GM23248 (cell line): ENCODE results near the gene GRHPR. TPM values are rescaled to one million over a fixed set of nuclear protein-coding genes. Genes with fewer than 3 reads are reported as not detected.

Experiments used
- DNase-seq: peaks from one replicate; pipeline ENCODE4 v3.0.0-alpha.2; 2015
- H2AFZ ChIP-seq: fragments of 200-600 bp; sonication (generic); 2 replicates; pipeline ENCODE4 v1.6.1; 2016; ENCODE audit warnings: antibody characterized with exemption
- H3F3A ChIP-seq: fragments of 200-600 bp; sonication (generic); 2 replicates; pipeline ENCODE4 v1.6.1; 2016; ENCODE audit warnings: mild to moderate bottlenecking, antibody characterized with exemption, mixed run types; ENCODE audit not compliant: insufficient read depth
- H3K27ac ChIP-seq: fragments of 200-600 bp; sonication (generic); 2 replicates; pipeline ENCODE4 v1.5.1; 2016; ENCODE audit warnings: mild to moderate bottlenecking
- H3K27me3 ChIP-seq: fragments of 200-600 bp; sonication (generic); replicated peaks from 2 replicates; pipeline ENCODE4 v1.6.1; 2016; ENCODE audit warnings: mild to moderate bottlenecking; ENCODE audit not compliant: insufficient read depth
- H3K36me3 ChIP-seq: fragments of 200-600 bp; sonication (generic); 2 replicates; pipeline ENCODE4 v1.6.1; 2016; ENCODE audit warnings: low read depth, mild to moderate bottlenecking
- H3K4me1 ChIP-seq: fragments of 200-600 bp; sonication (generic); 2 replicates; pipeline ENCODE4 v1.6.1; 2016; ENCODE audit warnings: mild to moderate bottlenecking; ENCODE audit not compliant: insufficient read depth
- H3K4me2 ChIP-seq: fragments of 200-600 bp; sonication (generic); one replicate; pipeline ENCODE4 v1.6.1; 2016; ENCODE audit warnings: mild to moderate bottlenecking; ENCODE audit not compliant: unreplicated experiment
- H3K4me3 ChIP-seq: fragments of 200-600 bp; sonication (generic); 2 replicates; pipeline ENCODE4 v1.5.1; 2016; ENCODE audit warnings: mild to moderate bottlenecking
- H3K79me2 ChIP-seq: fragments of 200-600 bp; sonication (generic); 2 replicates; pipeline ENCODE4 v1.6.1; 2016; ENCODE audit warnings: mild to moderate bottlenecking; ENCODE audit not compliant: insufficient read depth
- H3K9ac ChIP-seq: fragments of 200-600 bp; sonication (generic); 2 replicates; pipeline ENCODE4 v1.6.1; 2016; ENCODE audit warnings: mild to moderate bottlenecking
- H3K9me2 ChIP-seq: fragments of 200-600 bp; sonication (generic); 2 replicates; pipeline ENCODE4 v1.6.1; 2016; ENCODE audit warnings: mixed run types, mild to moderate bottlenecking, moderate library complexity; ENCODE audit not compliant: insufficient read depth
- H3K9me3 ChIP-seq: fragments of 200-600 bp; sonication (generic); one replicate; pipeline ENCODE4 v1.6.1; 2017; ENCODE audit warnings: low read depth
- H4K20me1 ChIP-seq: fragments of 200-600 bp; sonication (generic); 2 replicates; pipeline ENCODE4 v1.6.0; 2016; ENCODE audit not compliant: insufficient read depth
- EZH2 ChIP-seq: fragments of 200-600 bp; sonication (generic); IDR thresholded peaks from 2 replicates; pipeline ENCODE4 v1.6.1; 2018; ENCODE audit warnings: antibody characterized with exemption, mild to moderate bottlenecking; ENCODE audit not compliant: insufficient read depth, poor library complexity, severe bottlenecking
- EZH2phosphoT487 ChIP-seq: fragments of 200-600 bp; sonication (generic); IDR thresholded peaks from 2 replicates; pipeline ENCODE4 v1.6.1; 2018; ENCODE audit warnings: antibody characterized with exemption, moderate library complexity, mild to moderate bottlenecking, low read depth; ENCODE audit not compliant: insufficient read depth
- WGBS, 2 experiments: methylation state at CpG; one replicate each; pipeline ENCODE4 v1.1.6; 2015 to 2017; ENCODE audit warnings: low lambda C conversion rate in 2 of 2, low coverage in 1 of 2; ENCODE audit errors: missing lambda C conversion rate in 2 of 2; 5-methylcytosine and 5-hydroxymethylcytosine counted together
- in situ Hi-C: fragments of 300-500 bp; cut with MboI; formaldehyde crosslinking; loops from 2 replicates; pipeline ENCODE4 v1.15.0; 2020
- polyA plus RNA-seq: library from polyadenylated mRNA; unstranded; fragments of >200 nt; fragmentation: Nextera tagmentation; extraction: Ambion mirVana; gene quantifications from 2 replicates; pipeline ENCODE4 v1.2.1, GENCODE V29; 2016
- total RNA-seq: library from RNA; depleted of rRNA; stranded (reverse); fragments of >200 nt; shearing (Covaris generic); gene quantifications from 2 replicates; pipeline ENCODE4 v1.2.3, GENCODE V29; 2014; rRNA removed

GRHPR gene
- total RNA-seq = 146 and 160 TPM in 2 replicates
- polyA plus RNA-seq = 124 and 125 TPM in 2 replicates

DNA sequence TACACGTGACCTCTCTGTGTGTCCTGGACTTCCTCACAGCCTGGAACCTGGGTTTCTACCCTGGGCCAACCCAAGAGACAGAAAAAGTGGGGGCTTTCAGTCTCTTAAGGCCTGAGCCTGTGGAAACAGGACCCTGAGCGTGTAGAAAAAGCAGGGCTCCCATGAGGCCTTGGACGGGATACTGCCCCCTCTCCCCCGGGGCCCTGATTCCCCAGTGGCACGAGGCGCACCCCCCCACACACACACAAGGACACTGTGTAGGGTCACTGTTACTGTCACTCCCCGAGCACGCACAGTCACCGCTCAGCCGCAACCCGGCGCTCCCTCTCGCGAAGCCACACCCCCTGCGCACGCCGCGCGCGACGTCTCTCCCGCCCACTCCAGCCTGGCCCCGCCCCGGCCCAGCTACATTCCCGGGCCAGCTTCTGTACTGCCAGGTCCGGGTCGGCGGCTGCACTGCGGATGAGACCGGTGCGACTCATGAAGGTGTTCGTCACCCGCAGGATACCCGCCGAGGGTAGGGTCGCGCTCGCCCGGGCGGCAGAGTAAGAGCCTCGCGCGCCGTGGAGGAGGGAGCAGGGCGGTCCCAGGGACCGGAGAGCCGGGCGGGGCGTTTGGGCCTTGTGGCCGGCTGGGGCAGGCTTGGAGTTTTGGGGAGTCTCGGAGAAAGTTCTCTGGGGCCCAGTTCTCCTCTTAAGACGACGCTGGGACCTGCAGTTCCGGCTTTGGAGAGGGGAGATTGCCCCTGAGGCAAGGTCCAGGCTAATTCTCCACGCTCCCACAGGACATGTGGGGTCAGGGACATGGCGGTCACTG, at the start of gene GRHPR:
Gene GRHPR, plus strand, starts transcription at position 408 of the 816 bp plus-strand sequence. Its CDS starts 55 bp downstream, at position 463.
- 2% methylated on average over 53 to 56 of the region's 56 CpGs for WGBS, 2 experiments
- Histone ChIP-seq H3K9me3 (no peaks in the 10 kb centered on the region), H3K4me3 (peak within 1 kb of the TSS; percentile 89), H3K79me2 (peaks cover 40% of the 10 kb centered on the region), H3K27ac (peak within 1 kb of the TSS; percentile 65), H3K9me2 (no peaks in the 10 kb centered on the region), H3K4me2 (peak within 1 kb of the TSS; percentile 91), H3K27me3 (no peaks in the 10 kb centered on the region), H3K4me1 (peaks cover 15% of the 10 kb centered on the region; the same call in 1 of the 2 replicates), H3F3A (no peaks in the 10 kb centered on the region), H2AFZ (peak within 1 kb of the TSS; percentile 94), H3K9ac (peak within 1 kb of the TSS; percentile 94), H3K36me3 (peaks cover 6% of the 10 kb centered on the region; the same call in 1 of the 2 replicates), H4K20me1 (no peaks in the 10 kb centered on the region; the same call in 1 of the 2 replicates)
- peak; percentile 93 for DNase-seq
- no peak for TF ChIP-seq EZH2phosphoT487
- TF ChIP-seq EZH2 = no peak
- in situ Hi-C loops = no loop called here

DNA sequence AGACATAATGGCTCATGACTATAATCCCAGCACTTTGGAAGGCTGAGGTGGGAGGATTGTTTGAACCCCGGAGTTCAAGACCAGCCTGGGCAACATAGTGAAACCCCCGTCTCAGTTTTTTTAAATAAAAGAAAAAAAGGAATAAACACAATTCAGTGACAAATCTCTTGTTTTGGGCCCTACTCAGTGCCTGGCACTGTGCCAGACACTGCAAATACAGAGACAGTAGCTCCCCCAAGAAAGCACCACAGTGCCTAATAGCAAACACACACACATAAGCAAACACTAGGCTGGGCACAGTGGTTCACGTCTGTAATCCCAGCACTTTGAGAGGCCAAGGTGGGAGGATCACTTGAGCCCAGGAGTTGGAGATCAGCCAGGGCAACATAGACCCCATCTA, 49.7 kb upstream of the GRHPR start:
- in situ Hi-C loops = no loop called here
- Histone ChIP-seq H3F3A (no peaks in the 10 kb centered on the region), H3K36me3 (no peaks in the 10 kb centered on the region), H3K4me3 (no peak overlapping the region), H3K27me3 (peaks cover 4% of the 10 kb centered on the region), H3K27ac (no peak overlapping the region), H3K9me3 (no peaks in the 10 kb centered on the region), H3K9ac (no peak overlapping the region), H3K4me2 (no peak overlapping the region), H3K79me2 (no peaks in the 10 kb centered on the region), H3K4me1 (no peaks in the 10 kb centered on the region), H4K20me1 (no peaks in the 10 kb centered on the region), H2AFZ (no peak overlapping the region), H3K9me2 (no peaks in the 10 kb centered on the region)
- no peak for TF ChIP-seq EZH2phosphoT487
- no peak for TF ChIP-seq EZH2
- 78 to 83% methylated on average over 3 of the region's 3 CpGs for WGBS, 2 experiments
- DNase-seq = no peak

DNA sequence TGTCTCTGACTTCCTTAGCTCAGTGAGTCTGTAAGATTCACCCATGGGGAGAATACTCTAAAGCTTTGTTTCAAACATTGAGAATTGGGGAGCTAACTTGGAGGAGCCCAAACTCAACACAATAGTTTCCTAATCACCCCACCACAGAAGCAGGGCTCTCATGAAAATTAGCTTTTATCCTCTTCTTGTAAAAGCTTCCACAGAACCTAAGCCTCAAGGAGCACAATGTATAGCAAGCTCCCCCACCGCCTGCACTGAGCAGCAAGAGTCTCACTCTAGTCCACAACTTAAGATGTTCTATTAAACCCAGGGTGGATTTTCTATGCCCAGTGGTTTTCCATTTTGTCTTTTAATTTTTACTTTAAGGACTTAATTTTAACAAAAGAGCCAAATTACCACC, 48.9 kb upstream of the GRHPR start:
- no peaks in the 10 kb centered on the region for H3K4me1 ChIP-seq
- no peak overlapping the region for H3K4me2 ChIP-seq
- no peaks in the 10 kb centered on the region for H3K9me2 ChIP-seq
- no peaks in the 10 kb centered on the region for H3F3A ChIP-seq
- H3K79me2 ChIP-seq = no peaks in the 10 kb centered on the region
- H4K20me1 ChIP-seq = no peaks in the 10 kb centered on the region
- in situ Hi-C loops = no loop called here
- H3K9me3 ChIP-seq = no peaks in the 10 kb centered on the region
- DNase-seq = no peak
- H3K27ac ChIP-seq = no peak overlapping the region
- no peaks in the 10 kb centered on the region for H3K36me3 ChIP-seq
- peaks cover 11% of the 10 kb centered on the region for H3K27me3 ChIP-seq
- TF ChIP-seq EZH2 (no peak), EZH2phosphoT487 (no peak)
- 76 to 84% methylated on average over 1 of the region's 1 CpG for whole genome bisulfite sequencing, 2 experiments
- H3K4me3 ChIP-seq = no peak overlapping the region
- H2AFZ ChIP-seq = no peak overlapping the region
- H3K9ac ChIP-seq = no peak overlapping the region

DNA sequence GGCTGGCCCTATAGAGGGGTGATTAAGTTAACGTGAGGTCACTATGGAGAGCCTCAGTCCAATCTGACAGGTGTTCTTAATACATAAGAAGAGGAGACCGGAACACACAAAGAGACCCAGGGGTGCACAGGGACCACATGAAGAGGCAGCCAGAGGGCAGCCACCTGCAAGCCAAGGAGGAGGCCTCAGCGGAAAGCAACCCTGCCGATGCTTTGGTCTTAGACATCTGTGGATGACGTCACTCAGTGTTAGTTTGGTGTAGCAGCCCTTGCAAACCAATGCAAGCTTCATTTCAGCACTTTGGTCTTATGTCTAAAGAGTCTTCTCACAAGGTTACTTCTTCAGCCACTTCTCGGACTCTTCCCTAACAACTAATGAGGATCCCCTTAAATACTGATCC, 47.6 kb upstream of the GRHPR start:
- H2AFZ ChIP-seq = no peak overlapping the region
- H3K4me3 ChIP-seq = no peak overlapping the region
- no peak overlapping the region for H3K9ac ChIP-seq
- H3K27me3 ChIP-seq = peaks cover 11% of the 10 kb centered on the region
- no peak overlapping the region for H3K27ac ChIP-seq
- H3K79me2 ChIP-seq = no peaks in the 10 kb centered on the region
- H3K36me3 ChIP-seq = no peaks in the 10 kb centered on the region
- H3K4me2 ChIP-seq = no peak overlapping the region
- no peaks in the 10 kb centered on the region for H3K9me3 ChIP-seq
- TF ChIP-seq EZH2 (no peak), EZH2phosphoT487 (no peak)
- DNase-seq = no peak
- no peaks in the 10 kb centered on the region for H3K4me1 ChIP-seq
- H3K9me2 ChIP-seq = no peaks in the 10 kb centered on the region
- 60 to 63% methylated on average over 6 of the region's 6 CpGs for WGBS, 2 experiments
- H4K20me1 ChIP-seq = no peaks in the 10 kb centered on the region
- in situ Hi-C loops = no loop called here
- no peaks in the 10 kb centered on the region for H3F3A ChIP-seq
